ENCODE measurements around the gene SPO11.

The SPO11 gene

DNA sequence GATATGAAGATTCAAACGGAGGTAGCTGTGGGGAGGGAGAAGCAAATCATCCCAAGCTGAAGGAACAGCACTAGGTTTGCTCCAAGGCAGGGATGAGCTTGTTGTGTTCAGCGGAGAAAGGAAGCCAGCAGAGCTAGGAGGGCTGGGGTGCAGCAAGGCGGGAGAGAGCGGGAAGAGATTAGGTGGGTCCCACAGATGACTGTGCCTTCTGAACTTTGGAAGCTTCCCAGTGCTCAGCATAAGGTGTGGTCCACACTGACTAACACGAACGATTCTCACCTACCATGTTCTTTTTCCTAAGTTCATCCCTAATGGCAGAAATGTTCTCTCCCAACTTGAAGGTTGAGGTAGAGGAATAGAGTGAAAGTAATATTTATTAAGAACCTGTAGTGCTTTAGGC is 22.7 kb downstream of the SPO11 start:
- Histone ChIP-seq H3K9ac (ENCODE audit: low read depth, low read length, poor library complexity, severe bottlenecking) (peak overlapping the region; percentile 94), H3K4me1 (ENCODE audit: insufficient read depth, low read length, poor library complexity, severe bottlenecking) (peaks cover 18% of the 10 kb centered on the region), H4K20me1 (ENCODE audit: insufficient read depth, low read length, poor library complexity, severe bottlenecking) (peaks cover 47% of the 10 kb centered on the region), H3K9me3 (ENCODE audit: insufficient read depth, low read depth, low read length) (no peaks in the 10 kb centered on the region), H3K27me3 (ENCODE audit: insufficient read depth, low read length, poor library complexity, severe bottlenecking) (no peaks in the 10 kb centered on the region), H3K9me2 (replicated peaks; ENCODE audit: low read depth, low read length) (no peaks in the 10 kb centered on the region), H3K4me2 (ENCODE audit: low read depth, low read length, poor library complexity, severe bottlenecking) (peak overlapping the region; percentile 98), H3K4me3 (ENCODE audit: low read length, poor library complexity, severe bottlenecking) (peak overlapping the region; percentile 92), H3K36me3 (ENCODE audit: insufficient read depth, low read length) (peaks cover 14% of the 10 kb centered on the region; the same call in 1 of the 2 replicates), H2AFZ (ENCODE audit: low read length) (no peak overlapping the region), H3F3A (ENCODE audit: low read depth) (no peaks in the 10 kb centered on the region), H3K79me2 (ENCODE audit: insufficient read depth, low read length) (peaks cover 41% of the 10 kb centered on the region)
- TF ChIP-seq, protein P1, sequence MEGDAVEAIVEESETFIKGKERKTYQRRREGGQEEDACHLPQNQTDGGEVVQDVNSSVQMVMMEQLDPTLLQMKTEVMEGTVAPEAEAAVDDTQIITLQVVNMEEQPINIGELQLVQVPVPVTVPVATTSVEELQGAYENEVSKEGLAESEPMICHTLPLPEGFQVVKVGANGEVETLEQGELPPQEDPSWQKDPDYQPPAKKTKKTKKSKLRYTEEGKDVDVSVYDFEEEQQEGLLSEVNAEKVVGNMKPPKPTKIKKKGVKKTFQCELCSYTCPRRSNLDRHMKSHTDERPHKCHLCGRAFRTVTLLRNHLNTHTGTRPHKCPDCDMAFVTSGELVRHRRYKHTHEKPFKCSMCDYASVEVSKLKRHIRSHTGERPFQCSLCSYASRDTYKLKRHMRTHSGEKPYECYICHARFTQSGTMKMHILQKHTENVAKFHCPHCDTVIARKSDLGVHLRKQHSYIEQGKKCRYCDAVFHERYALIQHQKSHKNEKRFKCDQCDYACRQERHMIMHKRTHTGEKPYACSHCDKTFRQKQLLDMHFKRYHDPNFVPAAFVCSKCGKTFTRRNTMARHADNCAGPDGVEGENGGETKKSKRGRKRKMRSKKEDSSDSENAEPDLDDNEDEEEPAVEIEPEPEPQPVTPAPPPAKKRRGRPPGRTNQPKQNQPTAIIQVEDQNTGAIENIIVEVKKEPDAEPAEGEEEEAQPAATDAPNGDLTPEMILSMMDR (conservative IDR thresholded peaks at IDR 0.05; ENCODE audit: low read length): no peak
- no peak for TF ChIP-seq EZH2phosphoT487 (IDR thresholded peaks at IDR 0.05; ENCODE audit: borderline replicate concordance)

DNA sequence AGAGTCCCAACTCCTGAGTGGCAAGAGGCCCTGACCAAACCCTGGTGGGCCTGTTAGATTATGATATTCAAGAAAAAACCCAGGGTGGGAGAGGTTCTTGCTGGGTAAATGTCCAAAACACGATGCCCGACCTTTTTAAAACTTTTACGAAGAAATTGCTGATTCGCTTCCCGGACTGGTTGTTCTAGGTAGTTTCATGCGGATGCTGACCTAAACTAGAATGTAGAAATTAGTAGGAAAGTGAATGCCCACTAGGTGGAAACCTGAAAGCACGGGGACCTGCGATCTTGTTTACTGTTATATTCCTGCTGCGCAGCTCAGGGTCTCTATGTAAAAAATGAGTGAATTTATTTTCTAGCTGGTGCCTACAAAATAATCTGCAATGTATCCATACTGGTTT is 23.7 kb downstream of the SPO11 start:
- no peaks in the 10 kb centered on the region for H3K9me2 ChIP-seq (replicated peaks; ENCODE audit: low read depth, low read length)
- H3K9ac ChIP-seq (ENCODE audit: low read depth, low read length, poor library complexity, severe bottlenecking): peak overlapping the region; percentile 94
- H3K4me3 ChIP-seq (ENCODE audit: low read length, poor library complexity, severe bottlenecking): peak overlapping the region; percentile 92
- H2AFZ ChIP-seq (ENCODE audit: low read length): no peak overlapping the region
- H3F3A ChIP-seq (ENCODE audit: low read depth): no peaks in the 10 kb centered on the region
- peak overlapping the region; percentile 98 for H3K4me2 ChIP-seq (ENCODE audit: low read depth, low read length, poor library complexity, severe bottlenecking)
- no peaks in the 10 kb centered on the region for H3K27me3 ChIP-seq (ENCODE audit: insufficient read depth, low read length, poor library complexity, severe bottlenecking)
- H3K36me3 ChIP-seq (ENCODE audit: insufficient read depth, low read length): peaks cover 14% of the 10 kb centered on the region; the same call in 1 of the 2 replicates
- H3K4me1 ChIP-seq (ENCODE audit: insufficient read depth, low read length, poor library complexity, severe bottlenecking): peaks cover 18% of the 10 kb centered on the region
- H3K79me2 ChIP-seq (ENCODE audit: insufficient read depth, low read length): peaks cover 41% of the 10 kb centered on the region
- no peaks in the 10 kb centered on the region for H3K9me3 ChIP-seq (ENCODE audit: insufficient read depth, low read depth, low read length)
- TF ChIP-seq EZH2phosphoT487 (IDR thresholded peaks at IDR 0.05; ENCODE audit: borderline replicate concordance): no peak
- TF ChIP-seq, protein P1 (conservative IDR thresholded peaks at IDR 0.05; ENCODE audit: low read length): 0 out of 2 replicates have a peak, but pooled peaks have one; percentile 23
- H4K20me1 ChIP-seq (ENCODE audit: insufficient read depth, low read length, poor library complexity, severe bottlenecking): peaks cover 47% of the 10 kb centered on the region

DNA sequence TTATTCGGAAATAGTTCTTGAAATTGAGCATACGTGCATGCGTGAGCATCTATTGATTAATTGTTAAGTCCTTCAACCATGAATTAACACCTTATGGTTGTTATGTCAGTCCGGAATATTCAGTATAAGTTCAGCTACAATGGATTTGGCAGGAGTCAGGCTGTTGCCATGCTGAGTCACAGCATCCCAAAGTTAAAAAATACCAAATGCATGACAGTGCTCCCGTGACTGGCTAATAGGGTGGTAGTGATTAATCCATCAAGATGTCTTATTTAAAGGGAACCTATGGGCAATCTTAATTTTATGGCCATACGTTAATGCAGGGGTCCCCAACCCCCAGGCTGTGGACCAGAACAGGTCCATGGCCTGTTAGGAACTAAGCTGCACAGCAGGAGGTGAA is 31.9 kb downstream of the SPO11 start:
- no peaks in the 10 kb centered on the region for H3K4me1 ChIP-seq (ENCODE audit: insufficient read depth, low read length, poor library complexity, severe bottlenecking)
- H3K9me2 ChIP-seq (replicated peaks; ENCODE audit: low read depth, low read length): no peaks in the 10 kb centered on the region
- no peak overlapping the region for H3K9ac ChIP-seq (ENCODE audit: low read depth, low read length, poor library complexity, severe bottlenecking)
- H3K4me2 ChIP-seq (ENCODE audit: low read depth, low read length, poor library complexity, severe bottlenecking): no peak overlapping the region
- H3K27me3 ChIP-seq (ENCODE audit: insufficient read depth, low read length, poor library complexity, severe bottlenecking): no peaks in the 10 kb centered on the region
- H3K9me3 ChIP-seq (ENCODE audit: insufficient read depth, low read depth, low read length): no peaks in the 10 kb centered on the region
- H4K20me1 ChIP-seq (ENCODE audit: insufficient read depth, low read length, poor library complexity, severe bottlenecking): peaks cover under 1% of the 10 kb centered on the region
- peaks cover 4% of the 10 kb centered on the region; the same call in 1 of the 2 replicates for H3K79me2 ChIP-seq (ENCODE audit: insufficient read depth, low read length)
- H2AFZ ChIP-seq (ENCODE audit: low read length): no peak overlapping the region
- H3K36me3 ChIP-seq (ENCODE audit: insufficient read depth, low read length): peaks cover 41% of the 10 kb centered on the region
- TF ChIP-seq EZH2phosphoT487 (IDR thresholded peaks at IDR 0.05; ENCODE audit: borderline replicate concordance): no peak
- TF ChIP-seq, protein P1 (conservative IDR thresholded peaks at IDR 0.05; ENCODE audit: low read length): no peak
- H3F3A ChIP-seq (ENCODE audit: low read depth): no peaks in the 10 kb centered on the region
- no peak overlapping the region for H3K4me3 ChIP-seq (ENCODE audit: low read length, poor library complexity, severe bottlenecking)

All from Loucy (cell line).